GM18858 (cell line): ENCODE data around the gene ULK2.
"Not testable (repeated sequence)": the region's sequence is repeated elsewhere in the genome, so short reads cannot be mapped to it uniquely, and the experiment has no call there.

ENCODE experiments used
- ATAC-seq: cut with Tn5 transposase; IDR thresholded peaks from one replicate; pipeline ENCODE4 v1.9.1; 2021; ENCODE audit not compliant: unreplicated experiment

The ULK2 gene

DNA sequence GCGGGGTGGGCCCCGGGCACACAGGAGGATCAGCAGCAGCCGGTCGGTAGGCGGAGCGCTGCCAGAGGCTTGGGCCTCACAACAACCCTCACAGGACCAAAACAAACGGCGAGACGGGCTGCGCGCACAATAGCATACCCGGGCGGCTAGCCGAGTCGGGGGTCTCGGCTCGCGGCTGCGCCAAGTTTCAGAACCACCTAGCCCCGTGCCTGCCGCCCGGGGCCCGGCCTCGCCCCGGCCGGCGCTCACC is 732 bp downstream of the ULK2 start:
- peak; percentile 32 for ATAC-seq

DNA sequence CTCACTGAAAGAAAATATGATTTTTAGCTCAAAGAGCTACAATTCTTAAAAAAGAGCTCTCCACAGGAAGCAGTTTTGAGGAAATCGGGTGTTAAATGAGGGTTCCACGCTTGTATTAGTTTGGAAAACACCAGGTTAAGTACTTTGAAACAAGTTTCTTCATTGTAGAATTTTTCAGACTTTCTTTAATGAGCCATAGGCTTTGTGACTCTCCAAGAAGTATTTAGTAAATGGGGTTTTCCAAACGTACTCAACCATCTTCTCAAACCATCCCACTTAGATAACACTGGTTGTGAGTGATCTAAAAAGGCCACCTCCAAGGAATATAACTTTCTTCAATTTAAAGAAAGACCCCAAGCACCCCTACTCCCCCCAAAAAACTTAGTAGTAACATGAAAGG is 2.7 kb downstream of the ULK2 start:
- no peak for ATAC-seq

DNA sequence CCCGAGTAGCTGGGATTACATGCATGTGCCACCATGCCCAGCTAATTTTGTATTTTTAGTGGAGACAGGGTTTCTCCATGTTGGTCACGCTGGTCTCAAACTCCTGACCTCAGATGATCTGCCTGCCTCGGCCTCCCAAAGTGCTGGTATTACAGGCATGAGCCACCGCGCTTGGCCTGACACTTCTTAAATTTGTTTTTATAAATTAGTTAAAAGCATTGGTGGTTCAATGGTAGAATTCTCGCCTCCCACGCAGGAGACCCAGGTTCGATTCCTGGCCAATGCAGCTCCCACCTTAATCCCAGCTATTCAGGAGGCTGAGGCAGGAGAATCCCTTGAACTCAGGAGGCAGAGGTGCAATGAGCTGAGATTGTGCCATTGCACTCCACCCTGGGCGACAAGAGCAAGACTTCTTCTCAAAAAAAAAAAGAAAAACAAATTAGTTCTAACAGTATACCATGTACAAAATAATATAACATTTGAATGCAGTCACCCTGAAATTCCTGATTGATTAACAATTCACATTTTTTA is 7.0 kb downstream of the ULK2 start:
- not testable (repeated sequence) for ATAC-seq

DNA sequence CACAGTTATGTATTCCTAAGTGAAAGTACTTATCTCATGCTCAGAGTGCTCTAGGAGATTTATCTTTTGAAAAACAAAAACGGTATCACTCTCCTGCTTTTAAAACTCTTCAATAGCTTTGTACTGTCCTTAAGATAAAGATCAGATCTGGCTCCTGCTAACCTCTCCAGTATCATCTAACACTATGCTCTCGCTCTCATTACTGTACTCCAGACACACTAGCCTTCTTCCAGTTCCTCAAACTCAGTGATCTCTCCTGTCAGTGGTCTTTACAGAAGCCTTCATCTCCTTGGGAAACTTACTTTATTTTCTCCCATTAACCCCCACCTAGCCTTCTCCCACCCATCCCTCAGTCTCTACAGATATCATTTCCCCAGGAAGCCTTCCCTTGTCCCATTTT is 10.1 kb downstream of the ULK2 start:
- no peak for ATAC-seq

DNA sequence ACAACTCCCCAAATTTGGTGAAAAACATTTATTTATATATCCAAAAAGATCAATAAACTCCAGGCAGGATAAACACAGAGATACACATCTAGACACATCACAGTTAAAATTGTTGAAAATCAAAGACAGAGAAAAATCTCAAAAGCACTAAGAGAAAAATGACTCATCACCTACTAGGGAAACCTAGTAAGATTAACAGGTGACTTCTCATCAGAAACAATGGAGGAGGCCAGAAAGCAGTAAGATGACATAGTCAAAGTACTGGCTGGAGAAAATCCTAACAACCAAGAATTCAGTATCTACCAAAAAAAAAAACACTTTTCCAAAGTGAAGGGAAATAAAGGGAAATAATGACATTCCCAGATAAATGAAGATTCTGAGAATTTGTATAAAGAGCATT is 33.8 kb downstream of the ULK2 start:
- ATAC-seq: no peak

DNA sequence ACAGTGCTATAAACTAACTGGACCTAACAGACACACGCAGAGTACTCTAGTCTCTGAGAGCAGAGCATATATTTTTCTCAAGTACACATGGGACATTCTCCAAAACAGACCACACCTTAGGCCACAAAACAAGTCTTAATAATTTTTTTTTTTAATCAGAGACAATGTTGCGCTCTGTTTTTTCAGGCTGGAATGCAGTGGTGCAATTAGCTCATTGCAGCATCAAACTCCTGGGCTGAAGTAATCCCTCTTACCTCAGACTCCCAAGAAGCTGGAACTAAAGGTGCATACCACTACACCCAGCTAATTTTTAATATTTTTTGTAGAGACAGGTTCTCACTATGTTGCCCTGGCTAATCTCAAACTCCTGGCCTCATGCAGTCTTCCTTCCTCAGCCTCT is 37.7 kb downstream of the ULK2 start:
- no peak for ATAC-seq

DNA sequence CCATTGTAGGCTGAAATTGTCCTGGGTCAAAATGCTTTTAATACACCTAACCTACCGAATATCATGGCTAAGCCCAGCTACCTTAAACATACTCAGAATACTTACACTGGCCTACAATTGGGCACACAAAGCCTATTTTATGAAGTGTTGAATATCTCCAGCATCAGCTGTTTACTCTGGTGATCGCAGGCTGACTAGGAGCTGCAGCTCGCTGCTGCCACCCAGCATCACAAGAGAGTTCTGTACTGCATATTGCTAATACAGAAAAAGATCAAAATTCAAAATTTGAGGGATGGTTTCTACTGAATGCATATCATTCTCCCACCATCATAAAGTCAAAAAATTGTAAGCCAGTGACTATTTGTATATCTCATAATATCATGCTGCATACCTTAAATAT is 55.3 kb downstream of the ULK2 start:
- no peak for ATAC-seq

DNA sequence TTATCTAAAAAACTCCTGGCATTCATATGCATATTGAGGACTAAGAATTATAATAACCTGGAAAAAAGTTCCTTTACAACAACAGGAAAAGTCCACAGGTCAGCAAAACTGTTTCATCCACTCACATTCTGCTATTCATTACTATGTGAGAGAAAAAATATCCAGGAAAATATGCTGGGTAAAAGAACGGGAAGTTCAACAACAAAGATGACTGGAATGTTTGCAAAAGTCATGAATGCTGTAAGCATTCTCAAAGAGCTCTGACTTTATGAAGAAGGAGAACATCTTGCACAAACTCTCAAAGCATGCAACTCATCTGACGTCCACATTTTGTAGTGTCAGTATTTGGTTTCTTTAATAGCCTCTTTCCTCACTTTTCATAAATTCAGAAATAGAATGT is 62.7 kb downstream of the ULK2 start:
- ATAC-seq: no peak

DNA sequence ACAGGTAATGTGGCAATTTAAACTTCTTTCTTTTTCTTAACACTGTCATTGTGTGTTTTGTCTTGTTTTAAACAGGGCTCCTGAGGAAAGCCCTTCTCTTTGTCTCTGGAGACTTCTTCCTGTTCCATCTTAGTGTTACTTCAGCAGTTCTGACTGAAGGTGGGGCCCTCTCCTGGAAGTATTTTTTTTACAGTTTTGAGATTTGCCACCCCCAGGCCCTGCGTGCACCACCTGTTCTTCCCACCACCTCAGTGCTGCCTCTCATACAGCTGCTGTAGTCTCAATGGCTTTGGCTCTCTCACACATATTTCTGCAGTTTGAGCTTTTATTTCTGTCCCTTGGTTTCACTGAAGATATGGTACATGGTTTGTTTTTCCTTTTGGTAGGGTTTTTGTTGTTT is 67.2 kb downstream of the ULK2 start:
- no peak for ATAC-seq

DNA sequence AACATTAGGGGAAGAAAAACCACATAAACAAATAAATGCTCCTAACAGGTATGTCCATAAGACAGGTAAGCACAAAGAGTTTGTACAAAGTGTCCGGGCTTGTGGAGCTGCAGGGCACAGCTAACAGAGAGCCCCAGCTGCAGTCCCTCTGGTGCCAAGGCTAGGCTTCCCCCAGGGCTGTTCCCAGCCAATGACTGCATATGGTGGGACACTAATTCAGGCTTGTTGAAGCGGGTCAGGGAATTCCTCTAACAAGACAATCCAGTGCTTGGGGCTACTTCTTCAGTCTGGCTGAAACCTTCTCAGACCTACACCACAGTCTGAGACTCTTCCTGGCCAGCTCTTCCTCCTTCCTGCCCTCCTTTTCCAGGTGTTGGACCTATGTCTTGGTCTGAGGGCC is 67.9 kb downstream of the ULK2 start:
- no peak for ATAC-seq

DNA sequence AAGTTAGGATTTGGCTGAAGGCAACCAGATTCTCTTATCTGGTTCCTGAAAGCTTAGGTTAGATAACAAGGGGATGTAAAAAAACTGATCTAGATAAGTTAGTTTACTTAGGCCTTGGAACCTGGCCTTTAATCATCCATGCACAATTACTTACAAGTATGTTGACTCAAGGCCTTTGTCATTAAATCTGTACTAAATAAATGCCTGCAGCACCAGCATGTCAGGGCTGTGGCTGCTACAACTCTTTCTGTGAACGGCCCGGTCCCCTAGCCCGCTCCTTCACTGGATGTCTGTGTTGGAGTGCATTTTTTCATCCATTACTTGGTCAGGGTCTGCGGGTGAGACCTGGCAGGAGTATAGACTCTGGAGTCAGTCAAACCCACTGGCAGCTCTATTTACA is 71.3 kb downstream of the ULK2 start:
- no peak for ATAC-seq

DNA sequence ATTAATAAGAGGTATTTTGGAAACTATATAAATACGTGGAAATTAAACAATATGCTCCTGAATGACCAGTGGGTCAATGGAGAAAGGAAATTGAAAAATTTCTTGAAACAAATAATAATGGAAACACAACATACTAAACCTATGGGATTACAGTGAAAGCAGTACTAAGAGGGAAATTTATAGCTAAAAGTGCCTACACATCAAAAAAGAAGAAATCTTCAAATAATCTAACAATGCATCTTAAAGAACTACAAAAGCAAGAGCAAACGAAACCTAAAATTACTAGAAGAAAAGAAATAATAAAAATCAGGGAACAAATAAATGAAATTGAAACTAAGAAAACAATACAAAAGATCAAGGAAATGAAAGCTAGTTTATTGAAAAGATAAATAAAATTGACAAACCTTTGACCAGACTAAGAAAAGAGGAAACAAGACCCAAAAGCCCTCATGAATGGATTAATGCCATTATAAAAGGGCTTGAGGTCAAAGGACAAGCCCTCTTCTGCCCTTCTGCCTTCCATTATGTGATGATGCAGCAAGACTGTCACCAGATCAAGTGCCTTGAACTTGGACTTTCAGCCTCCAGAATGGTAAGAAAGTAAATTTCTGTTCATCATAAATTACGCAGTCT is 75.7 kb downstream of the ULK2 start:
- ATAC-seq: no peak

DNA sequence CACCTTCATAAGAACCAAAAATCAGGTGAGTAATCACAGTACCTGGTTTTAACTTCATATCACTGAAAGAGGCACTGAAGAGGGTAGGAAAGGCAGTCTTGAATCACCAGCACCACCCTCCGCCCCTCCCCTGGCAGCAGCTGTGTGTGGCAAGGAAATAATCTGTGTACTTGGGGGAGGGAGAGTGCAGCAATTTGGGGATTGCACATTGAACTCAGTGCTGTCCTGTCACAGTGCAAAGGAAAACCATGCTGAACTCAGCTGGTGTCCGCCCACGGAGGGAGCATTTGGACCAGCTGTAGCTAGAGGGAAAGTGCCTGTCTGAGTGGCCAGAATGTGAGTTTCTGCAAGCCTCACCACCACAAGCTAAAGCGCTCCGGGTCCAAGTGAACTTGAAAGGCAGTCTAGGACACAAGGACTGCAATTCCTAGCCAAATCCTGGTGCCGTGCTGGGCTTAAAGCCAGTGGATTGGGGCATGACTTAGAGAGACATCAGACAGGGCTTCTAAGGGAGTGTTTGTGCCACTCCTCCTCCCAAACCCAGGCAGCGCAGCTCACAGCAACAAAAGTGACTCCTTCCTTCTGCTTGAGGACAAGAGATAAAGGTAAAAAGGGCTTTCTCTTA is 79.9 kb downstream of the ULK2 start:
- ATAC-seq: no peak

DNA sequence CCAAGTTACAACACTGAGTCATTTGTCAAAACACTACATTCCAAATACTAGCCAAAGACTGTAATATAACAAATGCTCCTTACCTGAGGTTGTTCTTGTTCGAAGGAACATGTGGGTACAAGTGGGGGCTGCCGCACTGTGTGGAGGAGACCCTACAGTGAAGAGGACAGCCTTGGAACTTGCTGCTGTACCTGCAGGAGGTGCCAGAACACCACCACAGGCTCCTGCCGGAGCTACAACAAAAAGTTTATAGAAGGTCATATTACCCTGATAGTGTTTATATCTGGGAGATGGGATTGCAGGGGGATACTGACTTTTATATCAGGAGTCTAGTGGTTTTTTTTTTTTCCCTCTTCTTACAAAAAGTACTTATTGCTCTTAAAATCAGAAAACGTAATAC is 81.9 kb downstream of the ULK2 start:
- ATAC-seq: no peak

DNA sequence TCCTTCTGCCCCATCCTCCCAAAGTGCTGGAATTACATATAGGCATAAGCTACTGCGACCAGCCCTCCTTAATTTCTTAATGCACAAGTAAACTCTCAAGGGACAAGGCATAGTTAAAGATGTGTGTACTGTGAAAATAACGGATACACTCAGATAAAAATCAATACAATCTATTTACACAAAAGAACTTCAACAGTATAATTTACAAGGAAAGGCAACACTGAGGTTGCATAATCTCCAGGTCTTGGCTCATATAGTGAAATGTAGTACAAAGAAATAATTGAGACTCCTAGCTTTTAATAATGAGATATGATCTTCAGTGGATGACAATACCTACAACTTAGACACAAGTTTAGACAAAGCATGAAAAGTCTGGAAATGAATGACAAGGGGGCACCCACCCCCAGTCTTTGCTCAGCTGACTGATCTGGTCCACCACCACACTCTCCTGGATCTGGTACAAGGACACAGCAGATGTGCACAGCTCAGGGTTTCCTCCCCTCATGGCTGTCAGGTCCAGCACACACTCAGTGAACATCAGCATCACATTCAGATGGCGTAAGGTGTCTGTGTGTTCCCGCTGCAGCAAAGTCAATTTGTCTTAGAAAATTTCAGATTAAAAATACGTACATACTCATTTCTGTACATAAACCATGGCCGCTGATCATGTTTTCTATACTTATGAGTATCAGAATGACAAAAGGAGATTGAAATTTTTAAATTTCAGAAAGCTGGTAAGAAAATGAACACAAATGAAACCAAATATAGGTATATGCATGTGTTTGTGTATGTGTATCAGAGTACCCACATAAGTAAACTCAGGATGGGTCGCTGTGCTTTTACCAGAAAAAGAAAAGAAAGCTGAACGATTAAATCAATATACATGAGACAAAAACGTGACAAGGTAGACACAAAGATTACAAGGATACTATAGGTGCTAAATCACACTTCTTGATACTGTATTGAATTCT is 86.0 kb downstream of the ULK2 start:
- ATAC-seq: no peak

DNA sequence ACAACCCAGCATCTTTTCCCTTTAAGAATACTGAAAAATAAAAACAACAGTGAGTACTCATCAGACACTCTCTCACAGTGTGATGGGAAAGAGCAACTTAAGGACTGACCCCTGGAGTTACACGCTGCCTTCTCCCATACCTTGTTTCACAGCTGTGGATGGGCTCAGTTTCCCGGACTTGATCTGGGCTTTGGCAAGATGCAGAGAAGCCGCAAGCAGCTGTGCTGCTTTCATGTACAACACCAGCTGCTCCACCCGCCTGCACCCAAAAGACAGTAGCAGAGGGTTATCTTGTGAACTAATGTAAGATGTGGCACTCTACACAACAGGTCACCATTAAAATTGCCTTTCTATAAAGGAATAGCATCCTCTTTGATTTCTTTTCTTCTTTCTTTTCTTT is 86.9 kb downstream of the ULK2 start:
- no peak for ATAC-seq

DNA sequence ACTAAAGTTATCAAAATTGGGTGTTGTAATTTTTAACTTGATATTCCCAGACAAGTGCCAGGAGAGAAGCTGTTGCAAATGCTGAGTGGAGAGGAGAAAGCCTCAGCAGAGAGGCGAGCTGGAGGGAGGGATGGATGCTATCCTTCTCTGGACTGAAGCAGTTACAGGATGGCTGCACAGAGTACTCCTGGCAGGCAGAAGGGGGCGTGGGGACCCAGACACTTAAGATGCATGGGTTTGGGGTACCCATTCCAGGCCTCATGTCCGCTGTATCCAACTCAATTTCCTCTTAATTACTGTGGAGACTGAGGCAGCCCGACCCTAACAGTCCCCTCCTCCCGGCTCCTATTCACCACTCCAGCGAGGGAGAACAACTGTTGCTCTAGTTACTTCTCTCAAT is 94.2 kb downstream of the ULK2 start:
- ATAC-seq: no peak

DNA sequence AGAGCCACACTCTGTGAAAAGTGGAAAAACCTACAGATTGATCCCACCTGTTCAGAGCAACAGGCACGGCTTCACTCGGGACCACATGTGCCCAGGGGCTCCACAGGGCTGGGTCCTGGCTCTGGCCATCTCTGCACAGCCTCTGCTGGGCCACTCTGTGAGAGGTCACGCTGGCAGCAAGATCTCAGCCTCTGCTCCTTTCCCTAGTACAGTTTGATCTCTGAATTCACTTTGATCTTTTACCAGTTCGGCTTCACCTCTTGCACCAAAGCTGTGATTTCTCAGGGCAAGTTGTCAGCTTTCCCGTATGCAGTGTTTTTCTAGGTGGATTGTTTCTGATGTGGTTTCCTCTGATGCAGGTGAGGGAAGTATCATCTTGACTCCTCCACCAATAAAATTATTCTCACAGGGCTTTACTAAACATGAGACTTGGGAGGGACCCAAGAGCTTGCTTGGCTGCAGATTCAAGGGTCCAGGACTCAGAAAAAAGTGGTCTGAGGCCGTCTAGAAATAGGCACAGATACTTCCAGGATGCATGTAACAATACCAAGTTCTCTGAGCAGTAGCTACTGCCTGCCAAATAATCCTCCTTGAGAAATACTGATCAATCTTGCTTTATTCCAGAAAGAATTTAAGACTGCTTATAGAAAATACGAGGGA is 95.6 kb downstream of the ULK2 start:
- no peak for ATAC-seq

DNA sequence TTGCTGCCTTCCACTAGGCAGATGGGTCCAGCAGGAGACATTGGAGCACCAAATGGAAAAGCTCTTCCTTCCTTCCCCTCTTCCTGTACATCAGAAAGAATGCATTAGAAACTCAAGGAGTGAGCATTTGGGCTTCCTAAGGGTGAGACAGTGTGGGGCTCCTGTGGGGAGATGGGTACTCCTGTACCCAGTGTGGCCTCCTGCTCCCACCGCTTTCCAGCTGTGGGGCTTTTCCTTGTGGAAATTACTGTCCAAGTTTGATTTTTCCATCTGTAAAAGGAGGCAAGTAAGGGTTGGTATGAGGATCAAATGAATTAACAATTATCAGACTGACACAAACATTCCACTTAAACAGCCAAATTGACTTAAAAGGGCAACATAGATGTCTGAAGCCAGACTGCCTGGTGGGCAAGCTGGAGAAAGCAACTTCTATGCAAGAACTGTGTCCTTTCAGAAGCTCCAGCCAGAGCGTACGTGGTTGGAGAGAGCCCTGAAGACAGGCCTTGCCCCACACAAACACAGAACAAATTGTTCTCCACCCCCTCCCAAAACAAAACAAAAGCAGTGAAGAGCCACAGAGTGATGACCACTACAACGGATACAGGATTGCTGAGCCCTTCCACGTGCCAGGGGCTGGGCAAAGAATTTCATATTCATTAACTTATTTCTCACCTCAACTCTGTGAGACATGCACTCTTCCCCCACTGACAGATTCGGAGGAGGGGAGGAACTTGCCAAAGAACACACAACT is 96.6 kb downstream of the ULK2 start:
- no peak for ATAC-seq

DNA sequence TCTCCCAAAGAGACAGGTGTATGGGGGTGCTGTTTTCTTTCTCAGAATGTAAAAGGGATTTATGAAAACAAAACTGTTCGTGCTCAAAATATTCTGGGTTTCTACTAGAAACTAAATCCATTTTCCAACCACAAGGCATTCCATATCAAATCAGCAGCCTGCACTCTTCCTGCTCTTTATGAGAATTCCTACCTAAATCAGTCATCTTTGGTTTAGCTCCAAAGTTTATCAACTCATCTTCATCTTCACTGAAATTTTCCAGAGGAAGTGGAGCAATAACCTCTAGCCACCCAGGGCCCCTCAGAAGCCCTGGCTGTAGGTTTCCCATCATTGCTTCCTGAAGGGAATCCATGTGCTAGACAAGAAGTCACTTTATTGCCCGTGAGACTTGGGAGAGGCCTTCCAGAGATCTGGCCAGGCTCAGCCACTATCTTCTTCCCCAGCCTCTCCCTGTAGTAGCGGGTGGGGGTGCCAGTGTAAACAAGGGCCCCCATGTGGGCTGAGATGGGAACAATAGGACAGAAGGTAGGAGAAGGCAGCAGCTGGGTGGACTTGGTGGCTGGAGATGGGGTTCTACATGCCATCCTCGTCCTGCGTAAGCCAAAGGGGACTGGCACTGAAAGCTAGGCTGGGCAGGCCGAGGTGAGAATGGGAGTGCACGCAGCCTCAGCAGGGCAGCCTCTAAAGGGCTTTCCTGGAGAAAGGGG is 97.6 kb downstream of the ULK2 start:
- ATAC-seq: no peak
